ENCODE data around the gene GRM1. TPM values are rescaled to one million over a fixed set of nuclear protein-coding genes. Genes with fewer than 3 reads are reported as not detected.

Gene GRM1
- total and polyA plus RNA-seq, 2 donors (not counting 3 experiments of a cell fraction or from before 2014, with no cell fraction given), result 0.07 TPM; not detected in 1

- no peak for TF ChIP-seq JUN (IDR thresholded peaks at IDR 0.05; ENCODE audit: borderline replicate concordance, insufficient read depth, insufficient read length, low read depth)
- no peak for TF ChIP-seq MAX (IDR thresholded peaks at IDR 0.05; ENCODE audit: insufficient read depth, insufficient read length)
- no peak for TF ChIP-seq MYC (IDR thresholded peaks at IDR 0.05; ENCODE audit: low read depth, low read length)
- no peak for TF ChIP-seq POLR2A (IDR thresholded peaks at IDR 0.05; ENCODE audit: low read depth, low read length)
- no peak for TF ChIP-seq GATA2 (IDR thresholded peaks at IDR 0.05; ENCODE audit: insufficient read depth, insufficient read length, low read depth, low read length)
- no peak for TF ChIP-seq POLR2AphosphoS5 (IDR thresholded peaks at IDR 0.05; ENCODE audit: insufficient read depth, low read depth, low read length)
- no peak for TF ChIP-seq CTCF (IDR thresholded peaks at IDR 0.05; ENCODE audit: extremely low read depth in 1 of 2, insufficient read depth in 1 of 2, low read depth in 1 of 2, low read length in 2 of 2)
- TF ChIP-seq FOS (IDR thresholded peaks at IDR 0.05; ENCODE audit: borderline replicate concordance, insufficient read depth, low read length), result no peak
- no peak for TF ChIP-seq EZH2 (IDR thresholded peaks at IDR 0.05; ENCODE audit: borderline replicate concordance, low read depth, low read length, severe bottlenecking)
- ChIA-PET POLR2A (no interaction called here), CTCF (no interaction called here)
- no peaks in the 10 kb centered on the region for H3K36me3 ChIP-seq (ENCODE audit: control insufficient read depth in 2 of 2, extremely low read depth in 1 of 2, insufficient read depth in 2 of 2, low read length in 2 of 2)
- FAIRE-seq (no peak), DNase-seq (ENCODE audit: low read depth, low spot score) (no peak)
- no peaks in the 10 kb centered on the region for H3K79me2 ChIP-seq (ENCODE audit: control insufficient read depth, insufficient read depth, low read length)
- no peaks in the 10 kb centered on the region for H3K4me1 ChIP-seq (ENCODE audit: control insufficient read depth, extremely low read depth, insufficient read depth, low read length)
- no TSS peak for BruUV-seq (replicated peaks)
- H3K4me3 ChIP-seq (replicated peaks in 1 of 3; ENCODE audit: insufficient read depth in 1 of 3, low read depth in 1 of 3, low read length in 3 of 3), result no peak overlapping the region
- no peak overlapping the region for H2AFZ ChIP-seq (ENCODE audit: low read depth, low read length)
- no peak overlapping the region for H3K9ac ChIP-seq (replicated peaks; ENCODE audit: extremely low read depth, insufficient read depth, low read length)
- no peak overlapping the region for H3K27ac ChIP-seq (ENCODE audit: insufficient read depth, low read depth, low read length)
- dilution Hi-C loops (cut with MboI; ENCODE audit: extremely low pct_ligation_motif_present, low sequenced_read_pairs) (no loop called here), intact Hi-C loops (cut with micrococcal nuclease) (no loop called here)
- no peak overlapping the region for H3K4me2 ChIP-seq (ENCODE audit: insufficient read depth, low read length)
- no peaks in the 10 kb centered on the region for H3K9me3 ChIP-seq (replicated peaks; ENCODE audit: control insufficient read depth, insufficient read depth, low read length)
- no peaks in the 10 kb centered on the region for H3K9me1 ChIP-seq (replicated peaks; ENCODE audit: control insufficient read depth, extremely low read depth, insufficient read depth, low read length)
- no peaks in the 10 kb centered on the region for H3K27me3 ChIP-seq (ENCODE audit: control insufficient read depth in 2 of 2, insufficient read depth in 2 of 2, low read length in 2 of 2)
- no peaks in the 10 kb centered on the region for H4K20me1 ChIP-seq (replicated peaks; ENCODE audit: control insufficient read depth, extremely low read depth, insufficient read depth, low read length)
Measured at GRCh38 chr6:146484411-146484810, 455.5 kb downstream of the GRM1 start.

Small RNA genes lying within 50 kb of the gene (small RNA-seq; reads per million reads assigned to genes)
- gene RNA5SP222 (ENCODE audit: insufficient read depth, insufficient read length, low read depth, low replicate concordance), result not detected

Other genes starting within 250 kb of the GRM1 start
- 10.4 and 11.1 TPM in 2 replicates for gene FBXO30, start 214.3 kb upstream of the GRM1 start, total RNA-seq
- 2.0 and 3.3 TPM in 2 replicates for gene FBXO30, start 214.3 kb upstream of the GRM1 start, polyA plus RNA-seq
- gene SHPRH, start 64.7 kb upstream of the GRM1 start, total RNA-seq, result 11.2 and 12.4 TPM in 2 replicates
- gene SHPRH, start 64.7 kb upstream of the GRM1 start, polyA plus RNA-seq, result 2.7 and 3.3 TPM in 2 replicates

Data from endothelial cell of umbilical vein (primary cell).